Astrocyte (in vitro differentiated cells and primary cell): Measurements from ENCODE around the gene ADCY4. TPM values are rescaled to one million over a fixed set of nuclear protein-coding genes. Genes with fewer than 3 reads are reported as not detected.

ENCODE experiments used
- DNase-seq: peaks from one replicate; pipeline ENCODE4 v3.0.0-alpha.2; 2010; ENCODE audit warnings: low read depth
- FAIRE-seq: peaks from 2 replicates; lab custom pipeline; 2011; peaks lifted over from hg19 to GRCh38; lab: Jason Lieb, UNC
- H2AFZ ChIP-seq: 2 replicates; pipeline ENCODE4 v1.6.0; 2012; ENCODE audit warnings: low read depth, low read length, inconsistent platforms
- H3K27ac ChIP-seq: 2 replicates; pipeline ENCODE4 v1.5.1; 2011; ENCODE audit warnings: low read depth, low read length, inconsistent platforms
- H3K27me3 ChIP-seq: 2 replicates; pipeline ENCODE4 v1.6.0; 2011; ENCODE audit warnings: low read length, inconsistent platforms; ENCODE audit not compliant: insufficient read depth
- H3K36me3 ChIP-seq: 2 replicates; pipeline ENCODE4 v1.5.1; 2011; ENCODE audit warnings: low read length, inconsistent platforms; ENCODE audit not compliant: insufficient read depth
- H3K4me1 ChIP-seq: 2 replicates; pipeline ENCODE4 v1.5.1; 2011; ENCODE audit warnings: low read length, inconsistent platforms; ENCODE audit not compliant: insufficient read depth
- H3K4me2 ChIP-seq: 2 replicates; pipeline ENCODE4 v1.6.0; 2012; ENCODE audit warnings: low read length, inconsistent platforms
- H3K4me3 ChIP-seq: 2 replicates; pipeline ENCODE4 v1.5.1; 2011; ENCODE audit warnings: low read depth, mild to moderate bottlenecking, low read length, inconsistent platforms; ENCODE audit not compliant: insufficient read depth
- H3K79me2 ChIP-seq: 2 replicates; pipeline ENCODE4 v1.6.0; 2012; ENCODE audit warnings: mild to moderate bottlenecking, low read length, inconsistent platforms; ENCODE audit not compliant: insufficient read depth
- H3K9ac ChIP-seq: 2 replicates; pipeline ENCODE4 v1.6.0; 2012; ENCODE audit warnings: mild to moderate bottlenecking, low read length, inconsistent platforms
- H3K9me3 ChIP-seq: 2 replicates; pipeline ENCODE4 v1.5.1; 2012; ENCODE audit warnings: low read depth, mild to moderate bottlenecking, low read length, inconsistent platforms; ENCODE audit not compliant: insufficient read depth
- H4K20me1 ChIP-seq: 2 replicates; pipeline ENCODE4 v1.6.0; 2012; ENCODE audit warnings: low read length, inconsistent platforms; ENCODE audit not compliant: insufficient read depth
- H3K27ac Mint-ChIP-seq: one replicate; pipeline ENCODE4 v1.8.0; 2021; ENCODE audit warnings: mild to moderate bottlenecking, mixed read lengths; ENCODE audit not compliant: unreplicated experiment
- H3K27me3 Mint-ChIP-seq: one replicate; pipeline ENCODE4 v1.8.0; 2021; ENCODE audit warnings: low read depth, mixed read lengths; ENCODE audit not compliant: unreplicated experiment
- H3K36me3 Mint-ChIP-seq: one replicate; pipeline ENCODE4 v1.8.0; 2021; ENCODE audit warnings: low read depth, mixed read lengths; ENCODE audit not compliant: unreplicated experiment
- H3K4me1 Mint-ChIP-seq: one replicate; pipeline ENCODE4 v1.8.0; 2021; ENCODE audit warnings: low read depth, mixed read lengths; ENCODE audit not compliant: unreplicated experiment
- H3K4me3 Mint-ChIP-seq: one replicate; pipeline ENCODE4 v1.8.0; 2021; ENCODE audit warnings: mild to moderate bottlenecking, moderate library complexity, mixed read lengths; ENCODE audit not compliant: unreplicated experiment
- H3K9me3 Mint-ChIP-seq: one replicate; pipeline ENCODE4 v1.8.0; 2021; ENCODE audit warnings: mild to moderate bottlenecking, mixed read lengths; ENCODE audit not compliant: unreplicated experiment
- EZH2 ChIP-seq: IDR thresholded peaks from 2 replicates; pipeline ENCODE4 v1.6.1; 2012; ENCODE audit warnings: mild to moderate bottlenecking, low read length, inconsistent platforms; ENCODE audit not compliant: insufficient read depth
- total RNA-seq: library from RNA; stranded (reverse); gene quantifications from 2 replicates; pipeline ENCODE4 v1.2.1, GENCODE V29; 2021
- TF ChIP-seq, protein P1 (sequence below): IDR thresholded peaks from 2 replicates; pipeline ENCODE4 v1.5.1; 2011; ENCODE audit warnings: low read depth, mild to moderate bottlenecking, inconsistent platforms, low read length, moderate library complexity; ENCODE audit not compliant: insufficient read depth

The ADCY4 gene
- total RNA-seq, 1 donor from 2014 or later, result 0.32 TPM

DNA sequence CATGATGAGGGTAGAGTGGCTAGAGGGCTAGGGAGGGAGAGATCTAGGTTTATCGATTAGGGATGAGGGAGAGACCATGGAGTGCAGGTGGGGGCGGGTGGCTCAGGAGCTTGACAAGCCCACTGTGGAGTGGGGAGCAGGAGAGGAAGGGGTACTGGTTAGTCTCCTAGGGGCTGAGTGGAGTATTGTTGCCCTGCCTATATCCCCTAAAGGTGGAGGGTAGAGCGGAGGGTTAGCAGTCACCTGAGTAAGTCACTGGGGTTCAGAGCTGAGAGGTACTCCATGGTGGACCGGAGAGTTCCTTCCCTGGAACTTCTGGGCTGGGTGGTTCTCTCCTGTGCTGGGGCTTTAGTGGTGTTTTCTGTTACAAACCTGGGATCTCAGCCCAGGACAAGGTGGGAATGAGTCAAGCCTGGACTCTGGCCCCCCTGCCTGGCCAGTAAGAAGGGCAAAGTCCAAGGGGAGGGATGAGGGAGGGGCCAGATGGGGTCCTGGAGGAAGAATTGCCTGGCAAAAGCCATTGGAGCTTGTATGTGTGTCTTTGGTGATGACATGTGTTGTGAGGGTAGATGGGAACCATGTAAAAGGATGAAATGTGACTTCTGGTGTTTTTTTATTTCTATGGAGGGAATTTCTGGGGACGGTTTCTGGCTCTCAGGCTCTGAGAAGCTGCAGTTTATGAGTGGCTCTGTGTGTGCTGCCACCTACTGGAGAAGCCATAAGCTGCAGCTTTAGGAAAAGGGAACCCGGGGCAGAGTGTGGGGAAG lies 27.1 kb downstream of the ADCY4 start, which contains the start of gene CIDEB:
Gene CIDEB (minus strand): TSS at position 403 of the 767 bp plus-strand sequence. CDS start 119 bp downstream, at position 284.
- Mint-ChIP-seq H3K36me3 (peaks cover 43% of the 10 kb centered on the region), H3K4me1 (peaks cover 8% of the 10 kb centered on the region), H3K4me3 (peak within 1 kb of the TSS; percentile 27), H3K27ac (no peak within 1 kb of the TSS), H3K9me3 (no peaks in the 10 kb centered on the region), H3K27me3 (no peaks in the 10 kb centered on the region)
- Histone ChIP-seq H3K4me1 (peaks cover 16% of the 10 kb centered on the region), H4K20me1 (peaks cover 46% of the 10 kb centered on the region), H3K36me3 (peaks cover 34% of the 10 kb centered on the region), H3K79me2 (no peaks in the 10 kb centered on the region), H3K27me3 (no peaks in the 10 kb centered on the region), H3K4me3 (no peak within 1 kb of the TSS), H3K4me2 (no peak within 1 kb of the TSS), H3K9ac (no peak within 1 kb of the TSS), H2AFZ (no peak within 1 kb of the TSS), H3K9me3 (no peaks in the 10 kb centered on the region), H3K27ac (no peak within 1 kb of the TSS)
- FAIRE-seq, result peak; percentile 47
- TF ChIP-seq, protein P1, sequence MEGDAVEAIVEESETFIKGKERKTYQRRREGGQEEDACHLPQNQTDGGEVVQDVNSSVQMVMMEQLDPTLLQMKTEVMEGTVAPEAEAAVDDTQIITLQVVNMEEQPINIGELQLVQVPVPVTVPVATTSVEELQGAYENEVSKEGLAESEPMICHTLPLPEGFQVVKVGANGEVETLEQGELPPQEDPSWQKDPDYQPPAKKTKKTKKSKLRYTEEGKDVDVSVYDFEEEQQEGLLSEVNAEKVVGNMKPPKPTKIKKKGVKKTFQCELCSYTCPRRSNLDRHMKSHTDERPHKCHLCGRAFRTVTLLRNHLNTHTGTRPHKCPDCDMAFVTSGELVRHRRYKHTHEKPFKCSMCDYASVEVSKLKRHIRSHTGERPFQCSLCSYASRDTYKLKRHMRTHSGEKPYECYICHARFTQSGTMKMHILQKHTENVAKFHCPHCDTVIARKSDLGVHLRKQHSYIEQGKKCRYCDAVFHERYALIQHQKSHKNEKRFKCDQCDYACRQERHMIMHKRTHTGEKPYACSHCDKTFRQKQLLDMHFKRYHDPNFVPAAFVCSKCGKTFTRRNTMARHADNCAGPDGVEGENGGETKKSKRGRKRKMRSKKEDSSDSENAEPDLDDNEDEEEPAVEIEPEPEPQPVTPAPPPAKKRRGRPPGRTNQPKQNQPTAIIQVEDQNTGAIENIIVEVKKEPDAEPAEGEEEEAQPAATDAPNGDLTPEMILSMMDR, result peak; percentile 97
- TF ChIP-seq EZH2, result no peak
- no peak for DNase-seq

DNA sequence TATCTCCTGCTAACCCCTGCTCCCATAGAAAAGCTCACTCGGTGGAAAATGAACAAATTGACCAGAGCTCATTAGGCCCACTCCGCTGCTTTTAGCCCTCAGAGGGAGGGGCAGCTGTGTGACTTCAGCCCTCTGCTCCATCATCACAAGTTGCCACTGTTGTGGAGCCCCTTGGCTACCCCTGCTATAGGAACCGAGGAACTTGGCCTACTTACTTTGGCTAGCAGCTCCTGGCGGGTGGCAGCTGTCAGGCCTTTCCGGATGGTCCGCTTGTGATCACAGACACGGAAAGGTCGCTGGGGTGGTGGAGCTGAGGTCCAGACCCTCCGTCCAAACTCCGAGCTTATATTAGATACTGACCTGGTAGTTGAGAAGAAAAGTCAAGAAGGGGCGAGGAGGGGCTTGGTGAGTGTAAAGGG lies 27.7 kb downstream of the ADCY4 start:
- peak overlapping the region; percentile 27 for H3K4me3 Mint-ChIP-seq
- peaks cover 43% of the 10 kb centered on the region for H3K36me3 Mint-ChIP-seq

More for the DNA sequence above, 27.7 kb downstream of the ADCY4 start:
- Histone ChIP-seq H3K27me3 (no peaks in the 10 kb centered on the region), H3K4me2 (no peak overlapping the region), H3K9ac (no peak overlapping the region), H3K27ac (no peak overlapping the region), H3K4me1 (peaks cover 16% of the 10 kb centered on the region), H3K4me3 (no peak overlapping the region), H3K9me3 (no peaks in the 10 kb centered on the region), H3K36me3 (peaks cover 39% of the 10 kb centered on the region), H3K79me2 (peaks cover 4% of the 10 kb centered on the region), H2AFZ (no peak overlapping the region), H4K20me1 (peaks cover 44% of the 10 kb centered on the region)
- Mint-ChIP-seq H3K27me3 (no peaks in the 10 kb centered on the region), H3K4me1 (peaks cover 8% of the 10 kb centered on the region), H3K9me3 (no peaks in the 10 kb centered on the region), H3K27ac (no peak overlapping the region)
- no peak for DNase-seq
- no peak for FAIRE-seq
- TF ChIP-seq, protein P1, result no peak
- no peak for TF ChIP-seq EZH2
